Measurements from ENCODE around the gene AMPD3. TPM values are rescaled to one million over a fixed set of nuclear protein-coding genes. Genes with fewer than 3 reads are reported as not detected.

Gene AMPD3
- polyA plus RNA-seq, 1 donor: 6.5 TPM

GRCh38 chr11:10460611-10461275 is 5.7 kb downstream of the AMPD3 start:
- peak; percentile 20 for DNase-seq

DNA sequence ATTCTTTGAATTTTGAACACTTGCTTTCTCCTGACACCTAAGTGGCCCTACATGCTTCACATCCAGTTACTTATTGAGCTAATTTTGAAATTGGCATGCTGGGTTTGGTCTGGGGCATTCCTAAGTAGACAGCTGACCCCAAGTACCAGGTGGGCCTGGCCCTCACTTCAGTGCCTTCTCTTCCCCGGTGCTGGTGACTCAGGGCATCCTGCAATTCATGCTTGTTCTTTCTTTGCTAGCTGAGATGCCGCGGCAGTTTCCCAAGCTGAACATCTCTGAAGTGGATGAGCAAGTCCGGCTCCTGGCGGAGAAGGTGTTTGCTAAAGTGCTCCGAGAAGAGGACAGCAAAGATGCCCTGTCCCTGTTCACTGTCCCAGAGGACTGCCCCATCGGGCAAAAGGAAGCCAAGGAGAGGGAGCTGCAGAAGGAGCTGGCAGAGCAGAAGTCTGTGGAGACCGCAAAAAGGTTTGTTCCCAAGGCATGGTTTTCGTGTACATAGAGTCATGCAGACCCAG is 6.3 kb downstream of the AMPD3 start:
- no peak for DNase-seq

DNA sequence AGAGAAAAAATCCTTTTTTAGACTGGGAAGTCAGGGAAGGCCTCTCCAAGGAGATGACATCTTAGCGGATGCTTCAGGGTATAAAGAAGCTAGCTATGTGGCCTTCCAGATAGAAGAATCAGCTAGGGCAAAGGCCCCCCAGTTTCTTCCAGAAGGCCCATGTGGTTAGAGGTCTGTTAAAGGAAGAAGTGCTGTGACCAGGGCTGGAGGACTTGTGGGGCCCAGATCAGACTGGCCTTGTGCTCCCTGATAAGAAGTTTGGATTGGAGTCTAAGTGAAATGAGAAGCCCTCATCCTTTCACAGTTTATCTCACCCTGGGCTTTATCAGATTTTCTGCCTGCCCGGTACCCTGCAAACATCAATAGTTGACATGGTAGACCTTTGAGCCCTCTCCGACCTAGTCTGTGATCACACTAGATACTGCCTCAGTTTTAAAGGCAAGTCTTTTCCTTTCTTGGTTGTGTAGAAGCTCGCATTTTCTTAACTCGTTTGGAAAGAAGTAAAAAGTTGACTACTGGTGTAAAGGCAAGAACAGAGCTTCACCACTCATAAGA is 7.8 kb downstream of the AMPD3 start:
- no peak for DNase-seq

GRCh38 chr11:10473371-10473770 is 18.3 kb downstream of the AMPD3 start:
- DNase-seq: no peak

DNA sequence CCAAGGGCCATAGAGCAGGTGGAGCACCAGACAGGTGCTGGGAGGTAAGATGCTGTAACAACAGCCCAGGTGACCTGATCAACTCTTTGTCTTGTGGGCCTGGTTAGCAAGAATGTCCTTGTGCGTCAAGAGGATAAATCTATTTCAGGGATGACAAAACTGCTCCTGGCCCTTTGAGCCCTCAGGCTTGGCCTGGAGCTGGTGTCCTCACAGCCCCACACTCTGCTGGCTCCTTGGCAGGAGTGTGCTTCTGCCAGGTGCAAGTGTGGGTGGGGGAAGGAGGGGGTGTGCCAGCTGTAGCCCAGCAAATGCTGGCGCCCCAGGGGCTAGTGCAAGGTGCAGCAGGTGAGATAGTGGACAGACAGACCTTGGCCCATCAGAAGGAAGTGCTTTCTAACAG is 19.5 kb downstream of the AMPD3 start:
- DNase-seq: no peak

DNA sequence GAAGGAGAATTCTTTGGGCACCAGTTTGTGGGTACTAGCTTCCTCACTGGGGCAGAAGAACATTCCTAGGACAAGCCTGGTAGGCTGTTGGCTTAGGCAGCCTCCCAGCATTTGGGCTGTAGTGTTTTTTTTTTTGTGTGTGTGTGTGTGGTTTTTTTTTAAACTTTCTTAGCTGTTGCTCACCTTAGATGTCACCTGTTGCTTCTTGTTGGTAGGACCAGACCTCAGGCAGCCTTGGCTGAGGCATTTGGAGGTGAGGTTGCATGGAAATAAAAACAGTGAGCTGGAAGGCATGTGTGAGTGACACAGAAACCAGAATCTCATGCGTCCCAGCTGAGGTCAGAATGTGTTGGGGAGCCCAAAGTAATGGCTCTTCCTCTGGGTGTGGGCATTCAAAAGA is 21.3 kb downstream of the AMPD3 start:
- no peak for DNase-seq

DNA sequence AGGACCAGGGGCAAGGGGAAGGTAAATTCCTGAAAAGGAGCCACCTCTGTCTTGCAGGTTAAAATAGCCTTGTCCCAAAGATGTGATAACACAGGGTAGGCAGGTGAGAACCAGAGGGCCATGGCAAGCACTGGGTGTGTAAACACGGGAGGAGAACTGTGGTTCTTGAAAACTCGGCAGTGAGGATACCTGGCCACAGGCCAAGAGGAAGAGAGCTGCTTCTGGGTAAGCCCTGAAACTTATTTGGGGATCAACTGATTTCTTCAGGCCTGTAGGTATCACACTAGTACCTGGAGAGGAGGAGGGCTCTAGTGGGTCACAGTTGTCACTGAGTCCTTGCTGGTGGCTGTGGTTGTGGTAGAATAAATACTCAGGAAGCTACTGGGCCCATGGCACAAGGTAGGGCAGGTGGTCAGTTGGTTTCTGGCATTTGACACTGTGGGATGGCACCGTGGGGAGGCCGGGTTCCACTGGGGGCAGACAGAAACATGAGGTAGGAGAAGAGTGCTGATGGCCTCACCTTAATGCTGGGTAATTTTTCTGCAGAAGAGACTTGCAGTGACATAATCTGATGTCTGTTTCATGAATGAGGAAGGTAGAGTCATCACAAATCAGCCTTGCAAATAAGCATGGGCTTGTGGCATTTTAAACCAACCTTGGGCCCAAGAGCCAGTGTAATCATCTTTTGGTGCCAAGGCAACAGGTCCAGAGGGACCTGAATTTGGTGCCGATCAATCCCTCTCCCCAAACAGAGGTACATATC is 22.0 kb downstream of the AMPD3 start:
- DNase-seq: no peak

DNA sequence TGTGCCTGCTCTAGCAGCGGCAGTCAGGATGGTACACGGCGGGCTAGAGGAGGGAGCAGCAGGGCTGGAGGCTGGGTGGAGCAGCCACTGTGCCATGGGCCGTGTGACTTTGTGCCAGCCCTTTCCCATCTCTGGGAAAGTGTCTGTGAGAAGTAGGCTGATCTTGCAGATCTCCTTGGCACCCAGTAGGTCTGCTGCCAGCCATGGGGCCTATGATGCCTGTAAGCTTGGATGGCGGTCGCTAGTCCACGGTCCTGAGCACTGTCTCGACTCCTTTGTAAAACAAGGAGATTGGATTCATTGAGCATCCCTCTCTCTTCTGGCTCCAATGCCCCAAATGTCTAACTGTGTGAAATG is 22.6 kb downstream of the AMPD3 start:
- DNase-seq: no peak

DNA sequence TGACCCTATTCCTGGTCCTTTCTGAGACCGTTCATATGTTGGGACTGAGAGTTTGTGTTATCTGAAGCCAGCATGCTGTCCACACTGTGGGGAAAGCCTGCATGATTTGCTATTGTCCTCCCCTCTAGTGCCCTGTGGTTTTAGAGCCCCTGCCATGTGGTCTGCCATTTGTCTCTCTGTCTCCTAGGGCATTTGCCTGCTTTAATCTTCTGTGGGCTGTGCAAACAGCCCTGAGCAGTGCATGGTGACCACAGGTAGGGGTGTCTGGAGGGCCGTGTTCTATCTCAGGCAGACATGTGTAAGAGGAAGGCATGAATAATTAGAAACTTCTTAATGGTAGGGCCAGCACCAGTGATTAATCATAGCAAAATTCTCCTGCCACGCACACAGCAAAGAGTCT is 23.0 kb downstream of the AMPD3 start:
- no peak for DNase-seq

GRCh38 chr11:10478574-10479550 is 23.8 kb downstream of the AMPD3 start:
- no peak for DNase-seq

- no peak for DNase-seq
Observed at GRCh38 chr11:10480026-10480425, 25.0 kb downstream of the AMPD3 start.

DNA sequence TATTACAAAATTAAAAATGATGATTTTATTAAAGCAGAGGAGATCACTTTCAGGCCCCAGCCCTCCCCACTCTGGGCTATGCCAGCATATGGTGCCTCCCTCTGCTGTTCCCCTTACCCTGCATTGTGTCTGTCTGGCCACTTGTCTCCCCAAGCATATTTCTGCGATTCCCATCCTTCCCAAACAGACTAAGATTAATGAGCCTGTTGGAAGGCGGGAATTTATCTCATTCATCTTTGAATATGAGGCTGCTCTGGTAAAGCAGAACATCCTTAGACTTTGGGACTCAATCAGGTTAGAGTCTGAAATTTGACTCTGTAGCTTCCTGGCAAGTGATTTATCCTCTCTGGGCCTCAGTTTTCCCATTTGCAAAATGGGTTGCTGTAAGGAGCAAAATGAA is 25.7 kb downstream of the AMPD3 start:
- no peak for DNase-seq

DNA sequence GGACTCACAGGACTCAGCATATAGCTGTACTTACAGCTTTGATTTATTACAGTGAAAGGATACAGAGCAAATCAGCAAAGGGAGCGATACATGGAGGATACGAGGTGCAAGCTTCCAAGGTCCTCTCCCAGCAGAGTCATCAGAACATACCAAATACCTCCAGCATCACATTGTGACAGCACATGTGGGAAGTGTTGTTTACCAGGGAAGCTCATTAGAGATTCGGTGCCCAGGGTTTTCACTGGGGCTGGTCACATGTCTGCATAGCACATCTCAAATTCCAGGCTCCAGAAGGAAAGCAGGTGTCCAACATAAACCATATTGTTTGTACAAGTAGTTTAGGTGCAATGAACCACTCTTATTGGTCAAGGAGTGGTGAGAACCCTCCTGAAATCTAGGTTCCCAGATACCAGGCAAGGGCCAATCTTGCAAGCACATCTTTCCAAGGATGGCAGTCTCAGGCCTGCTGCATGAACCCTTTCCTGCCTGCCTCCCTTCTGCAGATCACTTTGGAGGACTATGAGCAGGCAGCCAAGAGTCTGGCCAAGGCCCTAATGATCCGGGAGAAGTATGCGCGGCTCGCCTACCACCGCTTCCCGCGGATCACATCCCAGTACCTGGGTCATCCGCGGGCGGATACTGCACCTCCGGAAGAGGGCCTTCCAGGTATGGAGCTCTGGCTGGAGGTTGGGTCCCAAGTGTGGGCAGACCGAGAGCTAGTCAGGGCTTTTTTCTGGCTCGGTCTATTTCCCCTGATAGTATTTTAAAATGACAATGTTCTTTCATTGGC is 26.7 kb downstream of the AMPD3 start:
- no peak for DNase-seq

- no peak for DNase-seq
Observed at GRCh38 chr11:10483174-10483573, 28.1 kb downstream of the AMPD3 start.

DNA sequence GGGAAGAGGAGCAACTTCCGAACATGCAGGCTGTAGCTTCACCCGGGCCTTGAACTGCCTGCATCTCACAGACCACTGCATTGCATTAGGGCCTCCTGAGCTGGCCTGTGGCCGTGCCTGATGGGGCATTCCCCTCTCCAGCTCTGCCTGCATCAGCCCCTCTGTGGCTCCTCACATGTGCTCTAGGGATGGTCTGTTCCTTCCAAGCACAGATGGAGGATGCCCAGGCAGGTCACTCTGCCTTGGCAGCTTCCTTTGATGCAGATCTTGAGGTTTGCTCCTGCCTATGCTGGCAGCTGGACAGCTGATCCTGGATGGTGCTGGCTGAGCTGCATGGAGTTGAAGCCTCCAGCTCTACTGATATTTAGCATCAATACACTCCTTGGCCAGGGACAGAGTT is 28.5 kb downstream of the AMPD3 start:
- DNase-seq: no peak

DNA sequence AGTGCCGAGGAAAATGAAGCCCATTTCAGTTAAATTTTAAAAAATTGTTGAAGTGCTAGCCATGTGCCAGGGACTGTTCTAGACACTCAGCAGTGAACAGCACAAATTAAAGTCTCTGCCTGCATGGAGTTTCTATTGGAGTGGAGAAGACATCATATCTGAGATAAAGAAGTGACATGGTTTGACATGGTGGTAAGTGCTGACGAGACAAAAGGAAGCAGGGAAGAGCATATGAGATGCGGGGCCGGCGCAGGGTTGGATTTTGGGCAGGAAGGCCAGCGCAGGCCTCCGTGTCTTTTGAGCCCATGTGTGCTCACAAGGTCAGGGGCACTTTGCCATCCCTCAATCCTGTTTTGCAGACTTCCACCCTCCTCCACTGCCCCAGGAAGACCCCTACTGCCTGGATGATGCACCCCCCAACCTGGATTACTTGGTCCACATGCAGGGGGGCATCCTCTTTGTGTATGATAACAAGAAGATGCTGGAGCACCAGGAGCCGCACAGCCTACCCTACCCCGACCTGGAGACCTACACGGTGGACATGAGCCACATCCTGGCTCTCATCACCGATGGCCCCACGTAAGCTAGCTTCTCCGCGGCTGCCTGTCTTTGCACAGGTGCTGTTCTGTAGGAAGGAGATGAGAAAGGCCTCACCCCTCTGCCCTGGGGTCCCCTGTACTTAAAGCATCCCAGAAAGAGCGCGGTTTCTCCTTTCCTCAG is 29.6 kb downstream of the AMPD3 start:
- DNase-seq: no peak

GRCh38 chr11:10485646-10486045 is 30.6 kb downstream of the AMPD3 start:
- no peak for DNase-seq

GRCh38 chr11:10486161-10486840 is 31.2 kb downstream of the AMPD3 start:
- DNase-seq: no peak

DNA sequence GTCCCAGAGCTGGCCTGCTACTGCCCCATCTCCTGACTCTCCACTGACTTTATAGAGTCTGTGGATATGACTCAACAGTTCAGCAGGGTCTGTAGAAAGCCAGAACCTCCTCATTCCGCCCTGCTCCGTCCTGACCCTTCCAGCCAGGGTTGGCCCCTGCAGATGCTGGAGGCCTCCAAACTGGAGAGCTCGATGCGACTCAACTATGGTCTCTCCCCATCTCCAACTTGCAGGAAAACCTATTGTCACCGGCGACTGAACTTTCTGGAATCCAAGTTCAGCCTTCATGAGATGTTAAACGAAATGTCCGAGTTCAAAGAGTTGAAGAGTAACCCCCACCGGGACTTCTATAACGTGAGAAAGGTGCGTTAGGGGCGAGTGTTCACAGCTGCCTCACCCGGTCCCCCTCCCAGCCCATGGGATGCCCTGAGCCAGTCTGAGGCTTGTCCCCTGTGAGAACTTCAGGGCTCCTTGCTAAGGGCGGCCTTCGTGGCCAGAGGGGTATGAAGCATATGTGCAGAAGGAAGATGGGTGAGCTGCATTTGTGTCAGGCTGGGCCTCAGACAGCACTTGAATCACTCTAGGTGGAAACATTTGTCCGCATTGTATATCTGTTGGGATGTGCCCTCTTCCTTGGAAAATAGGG is 32.1 kb downstream of the AMPD3 start:
- DNase-seq: no peak

All from left kidney (tissue), 2 donors.